Vagina (tissue), 2 donors: ENCODE results near the gene DNAJC2.

Source experiments
- POLR2A ChIP-seq, 2 donors: fragments of 450-650 bp; IDR thresholded peaks; one replicate each; pipeline ENCODE4 v1.6.1; 2017; ENCODE audit warnings: antibody characterized with exemption in 2 of 2, mild to moderate bottlenecking in 2 of 2, moderate library complexity in 2 of 2
- POLR2AphosphoS5 ChIP-seq, 2 donors: sonication (generic); formaldehyde crosslinking; IDR thresholded peaks; one replicate each; pipeline ENCODE4 v1.9.0; 2017; ENCODE audit warnings: antibody characterized with exemption in 2 of 2, mild to moderate bottlenecking in 2 of 2, low read depth in 1 of 2; ENCODE audit not compliant: insufficient read depth in 1 of 2
- TF ChIP-seq, protein P1 (sequence below), 3 experiments: fragments of 450-650 bp in 2 of 3; fragments of 200-600 bp in 1 of 3; sonication (generic) in 1 of 3; IDR thresholded peaks; one replicate each; pipeline ENCODE4 v1.5.1; 2017 to 2019; ENCODE audit warnings: antibody characterized with exemption in 3 of 3, mild to moderate bottlenecking in 2 of 3, moderate library complexity in 2 of 3

DNA sequence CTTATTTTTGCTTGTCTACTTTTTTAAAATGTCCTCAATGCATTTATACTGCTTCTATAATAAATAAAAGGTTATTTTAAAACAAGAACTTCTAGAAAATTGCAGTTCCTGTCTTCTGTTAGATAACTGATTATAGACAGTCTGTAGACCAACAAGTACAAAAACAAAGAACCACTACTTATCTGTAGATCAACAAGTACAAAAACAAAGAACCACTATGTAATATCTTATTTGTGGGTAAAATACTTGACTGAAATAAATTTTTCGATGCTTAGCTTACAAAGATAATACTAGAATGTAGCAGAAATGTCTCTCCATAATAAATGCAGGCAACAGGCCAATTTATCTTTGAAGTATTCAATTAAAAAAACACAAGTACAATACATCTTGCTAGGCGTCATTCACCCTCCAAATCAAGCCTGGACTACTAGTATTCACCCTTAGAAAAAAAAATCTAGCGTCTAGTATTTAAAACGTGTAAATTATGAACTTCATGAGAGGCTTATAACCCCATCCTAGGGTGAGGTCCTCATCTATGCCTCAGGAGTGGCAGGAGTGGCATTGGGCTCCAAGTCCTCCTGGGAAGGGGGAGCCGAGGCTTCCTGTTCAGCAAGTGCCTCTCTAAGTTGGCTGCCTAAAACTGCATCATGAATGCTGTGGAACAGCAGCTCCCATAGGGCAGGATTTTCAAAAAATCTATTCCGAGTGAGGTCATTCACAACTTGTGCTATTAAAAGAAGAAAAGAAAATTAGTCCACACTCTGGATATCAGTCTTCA lies 29.5 kb upstream of the DNAJC2 start:
- TF ChIP-seq, protein P1, sequence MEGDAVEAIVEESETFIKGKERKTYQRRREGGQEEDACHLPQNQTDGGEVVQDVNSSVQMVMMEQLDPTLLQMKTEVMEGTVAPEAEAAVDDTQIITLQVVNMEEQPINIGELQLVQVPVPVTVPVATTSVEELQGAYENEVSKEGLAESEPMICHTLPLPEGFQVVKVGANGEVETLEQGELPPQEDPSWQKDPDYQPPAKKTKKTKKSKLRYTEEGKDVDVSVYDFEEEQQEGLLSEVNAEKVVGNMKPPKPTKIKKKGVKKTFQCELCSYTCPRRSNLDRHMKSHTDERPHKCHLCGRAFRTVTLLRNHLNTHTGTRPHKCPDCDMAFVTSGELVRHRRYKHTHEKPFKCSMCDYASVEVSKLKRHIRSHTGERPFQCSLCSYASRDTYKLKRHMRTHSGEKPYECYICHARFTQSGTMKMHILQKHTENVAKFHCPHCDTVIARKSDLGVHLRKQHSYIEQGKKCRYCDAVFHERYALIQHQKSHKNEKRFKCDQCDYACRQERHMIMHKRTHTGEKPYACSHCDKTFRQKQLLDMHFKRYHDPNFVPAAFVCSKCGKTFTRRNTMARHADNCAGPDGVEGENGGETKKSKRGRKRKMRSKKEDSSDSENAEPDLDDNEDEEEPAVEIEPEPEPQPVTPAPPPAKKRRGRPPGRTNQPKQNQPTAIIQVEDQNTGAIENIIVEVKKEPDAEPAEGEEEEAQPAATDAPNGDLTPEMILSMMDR (IDR thresholded peaks at IDR 0.05), result no peak
- TF ChIP-seq POLR2A (IDR thresholded peaks at IDR 0.05) (no peak), POLR2AphosphoS5 (IDR thresholded peaks at IDR 0.05; ENCODE audit: insufficient read depth in 1 of 2, low read depth in 1 of 2) (no peak)
